GM12865 (cell line): Measurements from ENCODE around the gene STAB2.

Source experiments
- DNase-seq: peaks from one replicate; pipeline ENCODE4 v3.0.0; 2010; ENCODE audit warnings: low read depth
- H3K4me3 ChIP-seq: 2 replicates; pipeline ENCODE4 v1.5.1; 2011; ENCODE audit warnings: mild to moderate bottlenecking, low read depth, low read length, control low read depth
- CTCF ChIP-seq: IDR thresholded peaks from 2 replicates; pipeline ENCODE4 v1.5.1; 2011; ENCODE audit warnings: low read length, control low read depth, low read depth, inconsistent platforms; ENCODE audit not compliant: insufficient read depth; ENCODE audit errors: missing control alignments

Gene STAB2

DNA sequence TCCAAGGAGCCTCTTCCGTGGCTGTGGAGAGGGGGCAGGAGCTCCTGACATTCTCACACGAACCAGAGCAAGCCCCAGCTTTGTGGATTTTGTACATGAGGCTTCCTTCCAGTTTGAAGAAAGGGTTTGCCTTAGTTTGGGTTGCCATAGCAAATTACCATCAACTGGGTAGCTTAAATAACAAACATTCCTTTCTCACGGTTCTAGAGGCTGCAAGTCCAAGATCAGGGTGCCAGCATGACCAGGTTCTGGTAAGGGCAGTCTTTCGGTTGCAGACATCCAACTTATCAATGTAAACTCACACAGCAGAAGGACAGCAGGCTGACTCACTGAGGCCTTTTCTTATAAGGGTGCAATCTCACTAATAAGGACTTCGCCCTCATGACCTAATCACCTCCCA lies 25.9 kb upstream of the STAB2 start:
- no peak for TF ChIP-seq CTCF
- H3K4me3 ChIP-seq = no peak overlapping the region
- no peak for DNase-seq

GRCh38 chr12:103566398-103566797 lies 20.7 kb upstream of the STAB2 start:
- no peak for DNase-seq
- TF ChIP-seq CTCF = no peak
- no peak overlapping the region for H3K4me3 ChIP-seq

DNA sequence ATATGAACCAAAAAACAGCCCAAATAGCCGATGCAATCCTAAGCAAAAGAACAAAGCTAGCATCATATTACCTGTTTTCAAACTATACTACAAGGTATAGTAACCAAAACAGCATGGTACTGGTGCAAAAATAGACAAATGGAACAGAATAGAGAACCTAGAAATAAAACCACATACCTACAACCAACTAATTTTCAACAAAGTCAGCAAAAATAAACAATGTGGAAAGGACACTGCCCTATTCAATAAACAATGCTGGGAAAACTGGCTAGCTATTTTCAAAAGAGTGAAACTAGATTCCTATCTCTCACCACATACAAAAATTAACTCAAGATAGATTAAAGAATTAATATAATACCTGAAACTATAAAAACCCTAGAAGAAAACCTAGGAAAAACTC lies 17.8 kb upstream of the STAB2 start:
- no peak for DNase-seq
- H3K4me3 ChIP-seq = no peak overlapping the region
- TF ChIP-seq CTCF = no peak

GRCh38 chr12:103571286-103571685 lies 15.8 kb upstream of the STAB2 start:
- no peak overlapping the region for H3K4me3 ChIP-seq
- DNase-seq = no peak

GRCh38 chr12:103572312-103573045 lies 14.6 kb upstream of the STAB2 start:
- TF ChIP-seq CTCF = no peak
- no peak for DNase-seq
- H3K4me3 ChIP-seq = no peak overlapping the region

More at GRCh38 chr12:103571286-103571685, 15.8 kb upstream of the STAB2 start:
- TF ChIP-seq CTCF = no peak

- no peak overlapping the region for H3K4me3 ChIP-seq
- no peak for TF ChIP-seq CTCF
- DNase-seq = no peak
Observed at GRCh38 chr12:103573185-103573584, 13.9 kb upstream of the STAB2 start.

GRCh38 chr12:103578926-103579325 lies 8.1 kb upstream of the STAB2 start:
- H3K4me3 ChIP-seq = no peak overlapping the region
- TF ChIP-seq CTCF = no peak
- DNase-seq = no peak
